BJ (cell line): ENCODE results near the gene NDUFS8. TPM values are rescaled to one million over a fixed set of nuclear protein-coding genes. Genes with fewer than 3 reads are reported as not detected.
A peak's percentile ranks its signal among the peaks of the same experiment; 100 is the strongest.
"Not testable (repeated sequence)": the region's sequence is repeated elsewhere in the genome, so short reads cannot be mapped to it uniquely, and the experiment has no call there.

Experiments used
- CTCF ChIA-PET: fragments of 350-600 bp; formaldehyde crosslinking; extraction: SDS; loops from one replicate; lab custom pipeline; 2021; ENCODE audit warnings: antibody characterized with exemption, inconsistent platforms; lab: Yijun Ruan, JAX
- POLR2A ChIA-PET: fragments of 300-600 bp; sonication (Branson Sonifier 250); formaldehyde crosslinking; extraction: SDS; loops from one replicate; lab custom pipeline; 2021; ENCODE audit warnings: antibody characterized with exemption; lab: Charles Lee
- DNase-seq: peaks from one replicate; pipeline ENCODE4 v3.0.0-alpha.2; 2011; ENCODE audit warnings: low read depth
- H3K27me3 ChIP-seq: 2 replicates; pipeline ENCODE4 v1.6.0; 2011; ENCODE audit warnings: low read length; ENCODE audit not compliant: control insufficient read depth, insufficient read depth
- H3K36me3 ChIP-seq: 2 replicates; pipeline ENCODE4 v1.5.1; 2011; ENCODE audit warnings: low read length; ENCODE audit not compliant: control insufficient read depth, insufficient read depth
- H3K4me3 ChIP-seq: 2 replicates; pipeline ENCODE4 v1.5.1; 2011; ENCODE audit warnings: low read depth, mild to moderate bottlenecking, control low read depth, low read length
- polyA plus RNA-seq: library from polyadenylated mRNA; depleted of rRNA; stranded (reverse); fragments of >200 nt; gene quantifications from 2 replicates; pipeline ENCODE4 v1.2.3, GENCODE V29; 2011
- TF ChIP-seq, protein P1 (sequence below): IDR thresholded peaks from 2 replicates; pipeline ENCODE4 v1.5.1; 2011; ENCODE audit warnings: low read depth, mild to moderate bottlenecking, control low read depth, inconsistent platforms, low read length, moderate library complexity; ENCODE audit not compliant: insufficient read depth

The NDUFS8 gene
- polyA plus RNA-seq, 1 experiment, result 101 TPM

DNA sequence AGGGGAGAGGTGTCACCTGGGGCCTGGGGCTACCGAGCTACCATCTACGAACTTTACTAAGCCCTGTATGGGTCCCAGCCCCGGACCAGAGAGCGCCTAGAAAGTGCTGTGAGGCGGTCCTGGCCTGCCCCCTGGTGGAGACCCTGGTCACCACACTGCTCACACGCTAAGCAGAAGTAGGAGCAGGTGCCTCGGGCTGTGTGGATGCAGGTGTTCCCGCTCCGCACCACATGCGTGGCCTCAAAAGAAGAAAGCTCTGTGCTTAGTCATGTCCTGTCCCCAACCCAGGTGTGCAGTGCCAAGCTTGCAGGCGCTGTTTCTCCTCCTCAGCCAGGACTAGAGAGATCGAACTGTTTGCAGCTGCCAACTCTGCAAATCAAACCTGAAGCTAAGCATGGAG is 36.7 kb upstream of the NDUFS8 start:
- TF ChIP-seq, protein P1, sequence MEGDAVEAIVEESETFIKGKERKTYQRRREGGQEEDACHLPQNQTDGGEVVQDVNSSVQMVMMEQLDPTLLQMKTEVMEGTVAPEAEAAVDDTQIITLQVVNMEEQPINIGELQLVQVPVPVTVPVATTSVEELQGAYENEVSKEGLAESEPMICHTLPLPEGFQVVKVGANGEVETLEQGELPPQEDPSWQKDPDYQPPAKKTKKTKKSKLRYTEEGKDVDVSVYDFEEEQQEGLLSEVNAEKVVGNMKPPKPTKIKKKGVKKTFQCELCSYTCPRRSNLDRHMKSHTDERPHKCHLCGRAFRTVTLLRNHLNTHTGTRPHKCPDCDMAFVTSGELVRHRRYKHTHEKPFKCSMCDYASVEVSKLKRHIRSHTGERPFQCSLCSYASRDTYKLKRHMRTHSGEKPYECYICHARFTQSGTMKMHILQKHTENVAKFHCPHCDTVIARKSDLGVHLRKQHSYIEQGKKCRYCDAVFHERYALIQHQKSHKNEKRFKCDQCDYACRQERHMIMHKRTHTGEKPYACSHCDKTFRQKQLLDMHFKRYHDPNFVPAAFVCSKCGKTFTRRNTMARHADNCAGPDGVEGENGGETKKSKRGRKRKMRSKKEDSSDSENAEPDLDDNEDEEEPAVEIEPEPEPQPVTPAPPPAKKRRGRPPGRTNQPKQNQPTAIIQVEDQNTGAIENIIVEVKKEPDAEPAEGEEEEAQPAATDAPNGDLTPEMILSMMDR, result peak; percentile 56
- POLR2A ChIA-PET, DNase-seq: not testable (repeated sequence)

DNA sequence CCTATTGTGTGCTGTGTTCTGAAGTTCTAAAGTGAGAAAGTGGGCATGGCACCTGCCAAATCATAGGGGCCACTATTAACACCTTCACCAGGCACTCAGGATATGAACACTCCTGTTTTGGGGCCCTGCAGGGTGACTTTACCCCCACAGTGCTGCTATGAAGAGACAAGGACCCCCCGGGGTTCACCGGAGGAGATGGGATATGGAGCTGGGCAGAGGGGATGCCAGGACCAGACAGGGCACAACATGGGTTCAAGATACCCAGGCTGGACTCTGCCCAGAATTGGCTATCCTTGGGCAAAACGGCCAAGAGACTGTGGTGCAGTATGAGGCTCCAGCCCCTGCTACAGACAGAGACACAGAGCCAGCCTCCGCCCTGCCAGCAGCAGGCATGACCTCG is 36.1 kb upstream of the NDUFS8 start:
- H3K36me3 ChIP-seq, POLR2A ChIA-PET, H3K4me3 ChIP-seq, DNase-seq, H3K27me3 ChIP-seq: not testable (repeated sequence)
- CTCF ChIA-PET, result interaction anchor here (0.9 to 1.3 kb wide), 3 partner anchors 8 to 72 kb away, joined by 3 to 5 read pairs (median 3); no protein-coding TSS in a partner anchor

More for the DNA sequence above, 36.7 kb upstream of the NDUFS8 start:
- CTCF ChIA-PET, result interaction anchor here (0.9 to 1.3 kb wide), 3 partner anchors 9 to 72 kb away, joined by 3 to 5 read pairs (median 3); no protein-coding TSS in a partner anchor
- not testable (repeated sequence) for H3K36me3 ChIP-seq, H3K4me3 ChIP-seq, H3K27me3 ChIP-seq

DNA sequence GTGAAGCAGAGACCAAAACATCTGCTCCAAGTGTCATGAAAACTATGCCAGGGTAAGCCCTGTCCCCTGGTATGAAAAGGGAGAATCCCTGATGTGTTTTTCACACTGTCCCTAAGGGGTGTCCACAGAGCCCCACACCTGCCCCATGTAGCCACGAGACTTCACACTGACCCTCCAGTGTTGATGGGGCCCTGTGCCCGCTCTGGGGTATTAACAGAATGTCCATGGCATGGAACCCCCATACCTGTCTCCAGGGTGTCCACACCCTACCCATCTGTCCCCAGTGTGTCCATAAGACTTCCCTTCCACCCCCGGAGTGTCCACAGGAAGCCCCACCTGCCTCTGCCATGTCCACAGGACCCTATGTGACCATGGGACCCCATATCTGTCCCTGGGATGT is 35.4 kb upstream of the NDUFS8 start:
- not testable (repeated sequence) for H3K4me3 ChIP-seq

DNA sequence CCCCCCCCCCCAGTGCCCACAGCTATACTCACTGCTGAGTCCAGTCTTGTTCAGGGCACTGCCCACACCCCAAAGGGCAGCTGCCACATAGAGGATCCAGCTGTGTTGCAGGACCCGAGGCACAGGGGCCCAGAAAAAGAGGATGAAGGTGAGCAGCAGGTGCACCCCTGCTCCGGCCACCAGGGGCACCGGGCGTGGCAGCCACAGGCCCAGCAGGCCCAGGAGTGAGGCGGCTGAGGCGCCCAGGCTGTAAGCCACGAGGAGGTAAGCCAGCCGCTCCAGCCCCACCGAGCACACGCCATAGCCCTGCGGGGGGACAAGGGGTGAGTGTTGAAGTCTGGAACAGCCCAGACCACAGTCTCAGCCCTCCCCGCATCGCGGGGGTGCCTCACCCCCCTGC is 34.9 kb upstream of the NDUFS8 start:
- POLR2A ChIA-PET, H3K27me3 ChIP-seq, H3K36me3 ChIP-seq, CTCF ChIA-PET, DNase-seq, H3K4me3 ChIP-seq: not testable (repeated sequence)

More for the DNA sequence above, 35.4 kb upstream of the NDUFS8 start:
- DNase-seq, POLR2A ChIA-PET, H3K27me3 ChIP-seq, H3K36me3 ChIP-seq: not testable (repeated sequence)
- CTCF ChIA-PET, result interaction anchor here (1.3 kb wide), 1 partner anchor 71 kb away, joined by 3 read pairs; no protein-coding TSS in a partner anchor

DNA sequence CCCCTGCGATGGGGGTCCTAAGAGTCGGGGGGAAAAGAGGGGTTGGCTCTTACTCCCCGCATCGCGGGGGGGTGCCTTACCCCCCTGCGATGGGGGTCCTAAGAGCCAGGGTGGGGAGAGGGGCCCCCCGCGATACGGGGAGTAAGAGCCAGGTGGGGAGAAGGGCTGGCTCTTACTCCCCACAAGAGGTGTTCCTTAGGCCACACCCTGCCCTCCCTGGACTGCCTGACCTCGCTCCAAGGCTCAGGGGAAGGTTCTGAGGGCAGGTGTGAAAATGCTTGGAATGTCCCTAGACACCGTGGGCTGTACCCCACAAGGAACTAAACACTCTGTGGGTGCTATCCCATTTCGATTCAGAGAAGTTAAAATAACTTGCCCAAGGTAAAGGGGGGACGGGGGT is 34.4 kb upstream of the NDUFS8 start:
- POLR2A ChIA-PET, result no interaction called here
- CTCF ChIA-PET, result no interaction called here
- Histone ChIP-seq H3K27me3 (no peaks in the 10 kb centered on the region), H3K4me3 (no peak overlapping the region), H3K36me3 (no peaks in the 10 kb centered on the region; the same call in 1 of the 2 replicates)
- TF ChIP-seq, protein P1, result no peak
- DNase-seq, result no peak

DNA sequence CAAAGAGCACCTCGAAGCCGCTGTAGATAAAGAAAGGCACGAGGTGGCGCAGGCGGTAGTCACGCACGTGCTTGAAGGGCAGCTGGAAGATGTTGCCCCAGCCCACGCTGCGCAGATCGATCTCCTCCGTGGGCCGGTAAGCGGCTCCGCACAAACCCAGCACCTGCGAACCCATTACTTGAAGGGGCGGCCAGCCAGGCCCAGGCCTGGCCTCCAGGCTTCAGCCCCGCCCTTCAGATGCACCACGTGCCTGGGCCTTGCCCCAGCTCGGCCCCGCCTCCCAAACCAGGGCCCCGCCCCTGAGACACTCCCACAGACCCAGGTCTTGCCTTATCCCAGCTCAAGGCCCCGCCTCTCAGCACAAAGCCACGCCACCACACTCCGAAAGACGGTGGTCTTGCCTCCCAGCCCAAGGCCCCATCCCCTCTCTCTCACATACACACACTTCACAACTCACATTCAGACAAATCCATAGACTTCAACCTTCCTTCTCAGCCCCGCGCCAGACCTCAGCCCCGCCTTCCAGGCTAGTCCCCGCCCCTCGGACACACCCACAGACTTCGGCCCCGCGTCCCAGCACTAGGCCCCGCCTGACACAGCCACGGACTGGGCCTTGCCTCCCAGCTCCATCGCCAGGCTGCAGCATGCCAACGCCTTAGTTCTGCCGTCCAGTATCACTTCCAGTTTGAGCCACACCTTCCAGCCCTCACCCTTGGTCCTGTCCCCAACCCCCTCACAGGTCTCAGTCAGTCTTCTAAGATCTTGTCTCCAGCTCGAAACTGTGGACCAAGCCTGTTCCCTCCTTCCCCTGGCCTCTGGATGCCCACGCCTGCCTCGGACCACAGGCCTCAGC is 33.6 kb upstream of the NDUFS8 start:
- DNase-seq, result no peak
- Histone ChIP-seq H3K27me3 (no peaks in the 10 kb centered on the region), H3K4me3 (no peak overlapping the region), H3K36me3 (no peaks in the 10 kb centered on the region; the same call in 1 of the 2 replicates)
- TF ChIP-seq, protein P1, result no peak
- POLR2A ChIA-PET, result no interaction called here
- CTCF ChIA-PET, result no interaction called here
